HG02981 (cell line): Measurements from ENCODE around the gene PRKAG2.

Source experiments
- ATAC-seq: cut with Tn5 transposase; IDR thresholded peaks from one replicate; pipeline ENCODE4 v1.9.1; 2021; ENCODE audit warnings: mild to moderate bottlenecking, moderate library complexity; ENCODE audit not compliant: unreplicated experiment

Gene PRKAG2

GRCh38 chr7:151776446-151776845 lies 100.5 kb downstream of the PRKAG2 start:
- no peak for ATAC-seq

- no peak for ATAC-seq
These were observed 101.1 kb downstream of the PRKAG2 start for GRCh38 chr7:151775547-151776443.

GRCh38 chr7:151774951-151775350 lies 102.0 kb downstream of the PRKAG2 start:
- no peak for ATAC-seq

GRCh38 chr7:151773797-151774196 lies 103.1 kb downstream of the PRKAG2 start:
- ATAC-seq = no peak

GRCh38 chr7:151770232-151770631 lies 106.7 kb downstream of the PRKAG2 start:
- no peak for ATAC-seq

- peak; percentile 68 for ATAC-seq
These were observed 107.6 kb downstream of the PRKAG2 start for GRCh38 chr7:151769188-151769821.

- no peak for ATAC-seq
These were observed 108.1 kb downstream of the PRKAG2 start for GRCh38 chr7:151768805-151769187.

GRCh38 chr7:151767557-151767956 lies 109.4 kb downstream of the PRKAG2 start:
- ATAC-seq = no peak

- ATAC-seq = no peak
These were observed 112.6 kb downstream of the PRKAG2 start for GRCh38 chr7:151764056-151764920.

- no peak for ATAC-seq
These were observed 113.4 kb downstream of the PRKAG2 start for GRCh38 chr7:151763420-151763984.

GRCh38 chr7:151762583-151763245 lies 114.2 kb downstream of the PRKAG2 start:
- no peak for ATAC-seq

- ATAC-seq = no peak
These were observed 115.0 kb downstream of the PRKAG2 start for GRCh38 chr7:151761957-151762356.

- no peak for ATAC-seq
These were observed 115.7 kb downstream of the PRKAG2 start for GRCh38 chr7:151761231-151761630.

GRCh38 chr7:151759591-151760042 lies 117.3 kb downstream of the PRKAG2 start:
- peak; percentile 55 for ATAC-seq

GRCh38 chr7:151758622-151759540 lies 118.0 kb downstream of the PRKAG2 start:
- no peak for ATAC-seq

GRCh38 chr7:151757274-151757673 lies 119.6 kb downstream of the PRKAG2 start:
- no peak for ATAC-seq

GRCh38 chr7:151756866-151757265 lies 120.0 kb downstream of the PRKAG2 start:
- no peak for ATAC-seq

GRCh38 chr7:151756076-151756731 lies 120.7 kb downstream of the PRKAG2 start:
- ATAC-seq = no peak
